NB4 (cell line): ENCODE data around the gene ZNF780A.

Experiments
- CTCF ChIP-seq: IDR thresholded peaks from one replicate; pipeline ENCODE4 v1.5.1; 2012; ENCODE audit warnings: low read depth, low read length
- MAX ChIP-seq: IDR thresholded peaks from 2 replicates; pipeline ENCODE4 v1.6.1; 2011; ENCODE audit warnings: low read depth, low read length
- MYC ChIP-seq: IDR thresholded peaks from 2 replicates; pipeline ENCODE4 v1.6.1; 2011; ENCODE audit warnings: low read depth, low read length
- POLR2A ChIP-seq: IDR thresholded peaks from 2 replicates; pipeline ENCODE4 v1.6.1; 2011; ENCODE audit warnings: mild to moderate bottlenecking; ENCODE audit not compliant: insufficient read length; ENCODE audit errors: extremely low read depth

GRCh38 chr19:40078377-40078776 lies 12.4 kb downstream of the ZNF780A start:
- TF ChIP-seq POLR2A: no peak
- no peak for TF ChIP-seq CTCF
- TF ChIP-seq MAX: no peak
- no peak for TF ChIP-seq MYC
